Type B pancreatic cell (in vitro differentiated cells): ENCODE results near the gene IL32. TPM values are rescaled to one million over a fixed set of nuclear protein-coding genes. Genes with fewer than 3 reads are reported as not detected.

Experiments used
- DNase-seq: peaks from one replicate; pipeline ENCODE4 v3.0.0; 2021; ENCODE audit warnings: mixed read lengths; ENCODE audit not compliant: unreplicated experiment; ENCODE audit errors: extremely low spot score
- H3K27ac Mint-ChIP-seq: 2 replicates; pipeline ENCODE4 v1.8.0; 2021; ENCODE audit warnings: mild to moderate bottlenecking, mixed read lengths
- H3K27me3 Mint-ChIP-seq: 2 replicates; pipeline ENCODE4 v1.8.0; 2021; ENCODE audit warnings: mixed read lengths
- H3K36me3 Mint-ChIP-seq: 2 replicates; pipeline ENCODE4 v1.8.0; 2021; ENCODE audit warnings: mixed read lengths
- H3K4me1 Mint-ChIP-seq: one replicate; pipeline ENCODE4 v1.8.0; 2021; ENCODE audit warnings: mixed read lengths; ENCODE audit not compliant: unreplicated experiment
- H3K4me3 Mint-ChIP-seq: 2 replicates; pipeline ENCODE4 v1.8.0; 2021; ENCODE audit warnings: mild to moderate bottlenecking, mixed read lengths
- H3K9me3 Mint-ChIP-seq: 2 replicates; pipeline ENCODE4 v1.8.0; 2021; ENCODE audit warnings: mixed read lengths
- total RNA-seq: library from RNA; stranded (reverse); gene quantifications from 2 replicates; pipeline ENCODE4 v1.2.1, GENCODE V29; 2021; ENCODE audit warnings: low replicate concordance
- TF ChIP-seq, protein P1 (sequence below): fragments of 200-600 bp; sonication (generic); conservative IDR thresholded peaks from 2 replicates; pipeline ENCODE4 v1.5.0; 2021; ENCODE audit warnings: antibody characterized with exemption, mild to moderate bottlenecking

The IL32 gene
- total RNA-seq, 1 donor from 2014 or later, result 12.7 TPM

DNA sequence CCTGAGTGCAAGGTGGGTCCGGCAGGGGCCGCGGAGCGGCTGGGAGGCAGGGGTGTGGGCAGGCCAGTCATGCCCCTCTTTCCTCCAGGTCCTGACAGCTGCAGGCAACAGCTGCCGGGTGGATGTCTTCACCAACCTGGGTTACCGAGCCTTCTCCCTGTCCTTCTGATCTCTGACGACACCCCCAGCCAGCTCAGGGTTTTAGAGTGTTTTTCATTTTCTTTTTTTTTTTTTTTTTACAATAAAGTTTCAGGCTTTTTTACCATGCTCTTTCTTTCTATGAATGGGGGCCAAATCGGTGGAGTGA, 38.0 kb upstream of the IL32 start:
- TF ChIP-seq, protein P1, sequence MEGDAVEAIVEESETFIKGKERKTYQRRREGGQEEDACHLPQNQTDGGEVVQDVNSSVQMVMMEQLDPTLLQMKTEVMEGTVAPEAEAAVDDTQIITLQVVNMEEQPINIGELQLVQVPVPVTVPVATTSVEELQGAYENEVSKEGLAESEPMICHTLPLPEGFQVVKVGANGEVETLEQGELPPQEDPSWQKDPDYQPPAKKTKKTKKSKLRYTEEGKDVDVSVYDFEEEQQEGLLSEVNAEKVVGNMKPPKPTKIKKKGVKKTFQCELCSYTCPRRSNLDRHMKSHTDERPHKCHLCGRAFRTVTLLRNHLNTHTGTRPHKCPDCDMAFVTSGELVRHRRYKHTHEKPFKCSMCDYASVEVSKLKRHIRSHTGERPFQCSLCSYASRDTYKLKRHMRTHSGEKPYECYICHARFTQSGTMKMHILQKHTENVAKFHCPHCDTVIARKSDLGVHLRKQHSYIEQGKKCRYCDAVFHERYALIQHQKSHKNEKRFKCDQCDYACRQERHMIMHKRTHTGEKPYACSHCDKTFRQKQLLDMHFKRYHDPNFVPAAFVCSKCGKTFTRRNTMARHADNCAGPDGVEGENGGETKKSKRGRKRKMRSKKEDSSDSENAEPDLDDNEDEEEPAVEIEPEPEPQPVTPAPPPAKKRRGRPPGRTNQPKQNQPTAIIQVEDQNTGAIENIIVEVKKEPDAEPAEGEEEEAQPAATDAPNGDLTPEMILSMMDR, result no peak
- H3K27ac Mint-ChIP-seq, result peak overlapping the region; percentile 21
- H3K36me3 Mint-ChIP-seq, result peaks cover 9% of the 10 kb centered on the region
- H3K9me3 Mint-ChIP-seq, result no peaks in the 10 kb centered on the region
- H3K4me1 Mint-ChIP-seq, result peaks cover 27% of the 10 kb centered on the region
- no peak for DNase-seq
- H3K27me3 Mint-ChIP-seq, result peaks cover 15% of the 10 kb centered on the region
- no peak overlapping the region for H3K4me3 Mint-ChIP-seq

DNA sequence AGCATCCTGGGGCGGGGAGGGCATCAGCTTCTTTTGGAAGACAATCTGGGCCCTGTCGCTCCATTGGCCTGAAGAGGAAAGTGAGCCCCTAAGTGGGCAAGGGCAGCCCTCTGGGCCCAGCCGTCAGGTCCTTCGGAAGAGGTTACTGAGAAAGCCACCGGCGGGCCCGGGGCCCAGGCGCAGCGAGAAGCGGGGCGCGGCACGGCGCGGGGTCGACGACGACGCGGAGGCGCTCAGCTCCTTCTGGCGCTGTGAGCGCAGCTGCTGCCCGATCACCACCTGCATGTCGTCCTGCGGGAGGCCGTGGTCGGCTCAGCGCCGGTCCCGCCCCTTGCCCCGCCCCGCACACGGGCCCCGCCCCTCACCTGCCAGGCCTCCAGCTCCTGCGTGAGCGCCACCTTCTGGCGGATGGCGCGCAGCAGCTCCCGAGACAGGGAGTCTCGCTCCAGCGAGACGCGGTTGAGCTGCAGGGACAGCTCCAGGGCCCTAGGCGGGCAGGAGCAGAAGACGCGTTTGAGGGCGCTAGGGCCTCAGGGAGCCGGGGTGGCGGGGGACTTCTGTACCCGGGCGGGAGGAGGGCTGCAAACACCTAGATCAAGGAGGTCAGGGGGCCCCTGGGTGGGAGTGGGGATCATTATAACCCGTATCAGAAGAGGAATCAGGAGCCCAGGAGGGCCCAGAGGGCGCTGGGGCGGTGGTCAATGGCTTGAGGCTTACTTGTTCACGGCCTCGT, 37.3 kb upstream of the IL32 start:
- TF ChIP-seq, protein P1, result peak; percentile 92
- no peaks in the 10 kb centered on the region for H3K9me3 Mint-ChIP-seq
- peaks cover 24% of the 10 kb centered on the region for H3K4me1 Mint-ChIP-seq
- no peak overlapping the region for H3K4me3 Mint-ChIP-seq
- H3K27me3 Mint-ChIP-seq, result peaks cover 22% of the 10 kb centered on the region
- peak; percentile 94 for DNase-seq
- peak overlapping the region; percentile 21 for H3K27ac Mint-ChIP-seq
- H3K36me3 Mint-ChIP-seq, result peaks cover 9% of the 10 kb centered on the region

DNA sequence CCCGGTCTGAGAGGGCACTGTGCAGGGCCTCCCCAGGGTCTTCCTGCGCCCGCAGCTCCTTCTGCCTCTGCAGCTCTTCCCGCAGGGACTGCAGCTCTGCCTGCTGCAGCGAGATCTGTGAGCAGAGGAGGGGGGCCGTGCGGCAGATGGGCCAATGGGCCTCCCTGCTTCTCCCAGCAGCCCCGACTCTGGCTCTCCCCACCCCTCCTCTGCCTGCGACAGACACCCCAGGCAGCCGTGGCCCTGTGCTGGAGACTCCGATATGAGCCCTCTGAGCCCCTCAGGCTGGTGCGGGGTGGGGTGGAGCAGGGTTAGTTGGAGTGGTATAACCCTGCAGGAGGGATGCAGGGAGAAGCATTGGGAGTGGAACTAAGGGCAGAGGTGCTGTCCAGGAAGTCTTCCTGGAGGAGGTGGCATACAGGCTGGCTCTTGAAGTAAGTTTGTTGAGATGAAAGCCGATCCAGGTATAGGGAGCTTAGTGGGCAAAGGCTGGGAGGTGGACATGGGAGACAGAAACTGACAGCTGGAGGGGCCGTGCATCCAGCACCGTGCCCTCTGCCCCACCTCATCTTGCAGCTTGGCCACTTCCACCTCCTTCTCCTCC, 36.6 kb upstream of the IL32 start:
- no peak for DNase-seq
- Mint-ChIP-seq H3K27me3 (peaks cover 28% of the 10 kb centered on the region), H3K9me3 (no peaks in the 10 kb centered on the region), H3K27ac (peak overlapping the region; percentile 23), H3K4me3 (no peak overlapping the region), H3K36me3 (peaks cover 9% of the 10 kb centered on the region), H3K4me1 (peaks cover 18% of the 10 kb centered on the region)
- TF ChIP-seq, protein P1, result no peak

DNA sequence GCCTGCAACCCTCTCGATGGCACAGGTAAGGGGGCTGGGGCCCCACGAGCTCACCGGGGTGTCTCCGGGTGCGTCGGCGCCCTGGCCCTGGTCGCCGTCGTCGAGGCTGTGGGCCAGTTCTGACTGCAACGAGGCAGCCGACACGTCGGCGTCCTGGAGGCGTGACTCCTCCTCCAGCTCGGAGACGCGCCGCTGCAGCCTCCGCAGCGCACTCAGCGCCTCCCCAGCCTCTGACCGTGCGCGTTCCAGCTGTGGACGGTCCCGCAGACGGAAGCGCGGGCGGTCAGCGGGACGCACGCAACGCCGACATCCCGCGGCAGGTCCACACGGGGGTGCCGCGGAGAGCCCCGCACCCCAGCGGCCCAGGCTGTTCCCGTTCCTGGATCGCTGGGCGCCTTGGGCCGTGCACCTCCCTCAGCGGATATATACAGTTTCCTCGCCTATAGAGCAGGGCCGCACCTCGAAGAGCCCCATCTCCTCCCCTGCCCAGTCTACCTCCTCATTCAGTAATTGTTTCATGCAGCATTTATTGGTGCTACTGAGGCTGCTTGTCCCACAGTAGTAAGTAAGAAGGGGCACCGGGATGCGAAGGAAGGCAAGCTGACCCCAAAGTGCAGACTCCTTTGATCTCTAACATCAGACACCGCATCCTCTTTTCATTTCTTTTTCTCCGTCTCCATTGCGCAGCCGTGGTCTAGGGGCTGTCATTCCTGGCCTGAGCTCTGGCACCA, 35.8 kb upstream of the IL32 start:
- H3K4me1 Mint-ChIP-seq, result peaks cover 12% of the 10 kb centered on the region
- peaks cover 4% of the 10 kb centered on the region for H3K36me3 Mint-ChIP-seq
- DNase-seq, result no peak
- peak overlapping the region; percentile 49 for H3K4me3 Mint-ChIP-seq
- no peaks in the 10 kb centered on the region for H3K9me3 Mint-ChIP-seq
- peaks cover 32% of the 10 kb centered on the region for H3K27me3 Mint-ChIP-seq
- peak overlapping the region; percentile 76 for H3K27ac Mint-ChIP-seq
- TF ChIP-seq, protein P1, result no peak

DNA sequence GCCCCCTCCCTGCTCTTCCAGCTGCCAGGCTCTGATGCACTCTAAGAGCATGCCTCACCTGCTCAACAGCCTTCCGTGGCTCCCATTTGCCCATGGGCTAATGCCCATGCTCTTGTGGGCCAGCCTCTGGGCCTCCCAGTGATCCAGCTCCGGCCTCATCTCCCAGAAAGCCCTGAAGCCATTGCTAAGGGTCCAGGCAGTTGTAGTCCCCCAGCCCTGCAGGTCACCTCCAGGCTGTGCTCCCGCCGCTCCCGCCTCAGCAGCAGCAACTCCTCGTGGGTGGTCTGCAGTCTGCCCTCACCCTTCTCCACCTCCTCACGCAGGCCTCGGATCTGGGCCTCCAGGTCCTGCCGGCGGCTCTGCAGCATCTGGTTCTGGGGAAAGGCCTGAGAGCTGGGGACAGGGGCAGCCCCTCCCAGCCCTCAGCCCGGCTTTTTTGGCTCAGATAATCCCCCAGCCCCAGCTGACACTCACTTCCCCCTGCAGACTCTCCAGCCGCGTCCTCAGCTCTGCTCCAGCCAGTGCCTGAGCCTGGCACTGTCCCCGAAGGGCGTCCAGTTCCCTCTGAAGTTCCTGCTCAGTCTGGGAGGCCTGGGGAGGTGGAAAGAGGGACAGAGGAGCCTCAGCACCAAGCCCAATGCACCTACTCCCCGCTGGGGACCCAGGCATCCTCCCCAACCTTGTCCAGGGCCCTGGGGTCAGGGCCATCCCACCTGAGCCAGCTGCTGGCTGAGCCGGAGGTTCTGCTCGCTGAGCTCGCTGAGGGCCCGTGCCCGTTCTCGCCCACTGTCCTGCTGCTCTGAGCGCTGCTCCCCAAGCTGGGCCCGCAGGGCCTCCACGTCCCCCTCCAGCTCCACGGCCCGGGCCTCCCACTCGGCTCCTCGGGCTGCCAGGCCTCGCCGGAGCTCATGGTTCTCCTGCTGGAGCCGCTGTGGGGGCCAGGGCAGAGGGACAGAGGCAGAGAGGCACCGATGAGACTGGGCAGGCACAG, 34.9 kb upstream of the IL32 start:
- peak overlapping the region; percentile 49 for H3K4me3 Mint-ChIP-seq
- peaks cover 12% of the 10 kb centered on the region for H3K4me1 Mint-ChIP-seq

More for the DNA sequence above, 34.9 kb upstream of the IL32 start:
- TF ChIP-seq, protein P1, result no peak
- peaks cover 4% of the 10 kb centered on the region for H3K36me3 Mint-ChIP-seq
- DNase-seq, result no peak
- peak overlapping the region; percentile 76 for H3K27ac Mint-ChIP-seq
- H3K27me3 Mint-ChIP-seq, result peaks cover 41% of the 10 kb centered on the region
- H3K9me3 Mint-ChIP-seq, result no peaks in the 10 kb centered on the region
